ENCODE results near the gene ANKRD11.

ANKRD11 gene

DNA sequence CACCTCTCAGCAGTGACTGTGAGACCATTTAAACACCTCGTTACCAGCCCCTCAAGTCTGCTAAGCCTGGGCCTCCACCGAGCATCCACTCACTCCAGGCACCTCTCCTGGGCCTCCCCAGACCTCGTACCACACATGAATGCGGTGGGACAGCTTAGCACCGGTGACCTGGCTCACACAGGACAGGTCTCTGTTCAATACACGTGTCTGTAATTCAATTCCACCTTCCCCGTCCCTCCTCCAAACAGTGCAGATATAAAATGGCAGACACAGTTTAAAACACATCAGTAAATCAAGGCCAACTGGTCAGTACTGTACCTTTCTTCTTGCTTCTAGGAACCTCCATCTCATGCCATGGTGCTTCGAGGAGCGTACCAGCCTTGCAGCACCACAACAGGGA is 199.0 kb downstream of the ANKRD11 start:
- TF ChIP-seq FOXP2 (optimal IDR thresholded peaks at IDR 0.05; ENCODE audit: borderline replicate concordance, extremely low read depth, extremely low read length, insufficient read depth) (no peak), SIN3A (IDR thresholded peaks at IDR 0.05; ENCODE audit: borderline replicate concordance, insufficient read depth, low read length) (no peak), POLR2AphosphoS5 (IDR thresholded peaks at IDR 0.05; ENCODE audit: low read depth, low read length) (no peak), TAF1 (IDR thresholded peaks at IDR 0.05; ENCODE audit: borderline replicate concordance, insufficient read depth, low read length) (no peak)
- TF ChIP-seq, protein P1, sequence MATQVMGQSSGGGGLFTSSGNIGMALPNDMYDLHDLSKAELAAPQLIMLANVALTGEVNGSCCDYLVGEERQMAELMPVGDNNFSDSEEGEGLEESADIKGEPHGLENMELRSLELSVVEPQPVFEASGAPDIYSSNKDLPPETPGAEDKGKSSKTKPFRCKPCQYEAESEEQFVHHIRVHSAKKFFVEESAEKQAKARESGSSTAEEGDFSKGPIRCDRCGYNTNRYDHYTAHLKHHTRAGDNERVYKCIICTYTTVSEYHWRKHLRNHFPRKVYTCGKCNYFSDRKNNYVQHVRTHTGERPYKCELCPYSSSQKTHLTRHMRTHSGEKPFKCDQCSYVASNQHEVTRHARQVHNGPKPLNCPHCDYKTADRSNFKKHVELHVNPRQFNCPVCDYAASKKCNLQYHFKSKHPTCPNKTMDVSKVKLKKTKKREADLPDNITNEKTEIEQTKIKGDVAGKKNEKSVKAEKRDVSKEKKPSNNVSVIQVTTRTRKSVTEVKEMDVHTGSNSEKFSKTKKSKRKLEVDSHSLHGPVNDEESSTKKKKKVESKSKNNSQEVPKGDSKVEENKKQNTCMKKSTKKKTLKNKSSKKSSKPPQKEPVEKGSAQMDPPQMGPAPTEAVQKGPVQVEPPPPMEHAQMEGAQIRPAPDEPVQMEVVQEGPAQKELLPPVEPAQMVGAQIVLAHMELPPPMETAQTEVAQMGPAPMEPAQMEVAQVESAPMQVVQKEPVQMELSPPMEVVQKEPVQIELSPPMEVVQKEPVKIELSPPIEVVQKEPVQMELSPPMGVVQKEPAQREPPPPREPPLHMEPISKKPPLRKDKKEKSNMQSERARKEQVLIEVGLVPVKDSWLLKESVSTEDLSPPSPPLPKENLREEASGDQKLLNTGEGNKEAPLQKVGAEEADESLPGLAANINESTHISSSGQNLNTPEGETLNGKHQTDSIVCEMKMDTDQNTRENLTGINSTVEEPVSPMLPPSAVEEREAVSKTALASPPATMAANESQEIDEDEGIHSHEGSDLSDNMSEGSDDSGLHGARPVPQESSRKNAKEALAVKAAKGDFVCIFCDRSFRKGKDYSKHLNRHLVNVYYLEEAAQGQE (IDR thresholded peaks at IDR 0.05; ENCODE audit: insufficient read depth in 1 of 2, low read depth in 2 of 2, low read length in 2 of 2), result no peak

DNA sequence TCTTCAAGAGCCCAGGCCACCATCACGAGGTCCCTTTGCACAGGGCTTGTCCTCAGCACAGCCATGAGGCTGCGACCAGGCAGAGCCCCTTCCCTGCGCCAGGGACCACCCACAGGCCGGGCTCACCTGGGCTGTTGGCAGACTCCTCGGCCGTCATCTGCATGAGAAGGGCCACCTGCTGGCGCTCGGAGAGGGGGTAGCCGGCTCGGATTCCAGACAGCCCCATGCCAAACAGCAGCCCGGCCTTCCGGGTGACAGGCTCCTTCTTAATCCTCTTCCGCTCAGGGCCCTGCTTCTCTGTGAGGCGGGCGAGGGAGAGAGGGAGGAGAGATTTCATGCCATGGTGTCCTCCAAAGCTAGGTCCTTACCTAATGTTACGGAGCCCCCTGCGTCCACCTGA is 199.5 kb downstream of the ANKRD11 start:
- no peak for TF ChIP-seq FOXP2 (optimal IDR thresholded peaks at IDR 0.05; ENCODE audit: borderline replicate concordance, extremely low read depth, extremely low read length, insufficient read depth)
- TF ChIP-seq, protein P1 (IDR thresholded peaks at IDR 0.05; ENCODE audit: insufficient read depth in 1 of 2, low read depth in 2 of 2, low read length in 2 of 2), result no peak
- TF ChIP-seq POLR2AphosphoS5 (IDR thresholded peaks at IDR 0.05; ENCODE audit: low read depth, low read length), result no peak
- no peak for TF ChIP-seq TAF1 (IDR thresholded peaks at IDR 0.05; ENCODE audit: borderline replicate concordance, insufficient read depth, low read length)
- no peak for TF ChIP-seq SIN3A (IDR thresholded peaks at IDR 0.05; ENCODE audit: borderline replicate concordance, insufficient read depth, low read length)

DNA sequence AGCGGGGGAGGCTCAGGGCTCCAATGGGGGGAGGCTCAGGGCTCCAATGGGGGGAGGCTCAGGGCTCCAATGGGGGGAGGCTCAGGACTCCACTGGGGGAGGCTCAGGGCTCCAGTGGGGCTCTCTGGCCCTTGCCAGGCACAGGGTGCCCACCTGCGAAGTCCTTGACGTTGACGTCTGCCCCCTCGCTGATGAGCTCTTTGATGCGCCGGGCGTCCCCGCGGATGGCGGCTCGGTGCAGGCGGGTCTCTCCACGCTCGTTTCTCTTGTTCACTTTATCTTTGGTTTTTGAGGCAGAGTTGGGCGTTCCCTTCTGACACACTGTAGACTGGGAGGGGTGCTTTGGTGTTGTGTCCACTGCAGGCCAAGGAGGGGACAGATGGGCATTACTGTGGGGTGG is 199.9 kb downstream of the ANKRD11 start:
- TF ChIP-seq SIN3A (IDR thresholded peaks at IDR 0.05; ENCODE audit: borderline replicate concordance, insufficient read depth, low read length) (no peak), TAF1 (IDR thresholded peaks at IDR 0.05; ENCODE audit: borderline replicate concordance, insufficient read depth, low read length) (no peak), FOXP2 (optimal IDR thresholded peaks at IDR 0.05; ENCODE audit: borderline replicate concordance, extremely low read depth, extremely low read length, insufficient read depth) (no peak), POLR2AphosphoS5 (IDR thresholded peaks at IDR 0.05; ENCODE audit: low read depth, low read length) (no peak)
- TF ChIP-seq, protein P1 (IDR thresholded peaks at IDR 0.05; ENCODE audit: insufficient read depth in 1 of 2, low read depth in 2 of 2, low read length in 2 of 2), result no peak

DNA sequence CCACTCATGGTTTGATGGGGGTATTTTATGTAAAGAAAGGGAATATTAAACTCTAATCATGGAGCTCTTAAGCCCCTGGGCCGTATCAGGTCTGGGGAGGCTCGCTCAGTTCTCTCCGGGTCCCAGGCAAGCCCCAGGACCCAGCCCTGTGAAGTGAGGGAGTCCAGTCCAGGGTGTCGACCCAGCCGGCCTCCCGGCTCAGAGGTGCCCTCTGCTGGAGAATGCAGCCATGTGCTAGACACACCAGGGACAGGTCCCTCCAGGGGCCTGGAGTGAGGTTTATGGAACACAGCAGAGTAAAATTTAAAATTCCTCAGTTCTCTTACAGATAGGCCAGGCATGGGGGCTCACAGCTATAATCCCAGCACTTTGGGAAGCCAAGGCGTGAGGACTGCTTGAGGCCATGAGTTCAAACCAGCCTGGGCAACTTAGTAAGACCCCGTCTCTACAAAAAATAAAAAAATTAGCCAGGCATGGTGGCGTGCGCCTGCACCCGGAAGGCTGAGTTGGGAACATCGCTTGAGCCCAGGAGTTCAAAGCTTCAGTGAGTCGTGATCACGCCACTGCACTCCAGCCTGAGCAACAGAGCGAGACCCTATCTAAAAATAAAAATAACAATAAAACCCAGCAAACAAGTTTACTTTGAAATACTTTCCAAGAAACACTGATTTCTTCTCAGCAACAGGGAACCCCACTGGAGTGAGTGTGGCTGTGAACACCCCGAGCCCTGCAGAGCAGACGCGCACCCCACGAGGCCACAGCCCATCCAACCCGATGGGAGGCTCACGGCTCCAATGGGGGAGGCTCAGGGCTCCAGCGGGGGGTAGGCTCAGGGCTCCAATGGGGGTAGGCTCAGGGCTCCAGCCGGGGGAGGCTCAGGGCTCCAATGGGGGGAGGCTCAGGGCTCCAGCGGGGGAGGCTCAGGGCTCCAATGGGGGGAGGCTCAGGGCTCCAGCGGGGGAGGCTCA is 200.6 kb downstream of the ANKRD11 start:
- TF ChIP-seq POLR2AphosphoS5 (IDR thresholded peaks at IDR 0.05; ENCODE audit: low read depth, low read length) (no peak), FOXP2 (optimal IDR thresholded peaks at IDR 0.05; ENCODE audit: borderline replicate concordance, extremely low read depth, extremely low read length, insufficient read depth) (no peak), SIN3A (IDR thresholded peaks at IDR 0.05; ENCODE audit: borderline replicate concordance, insufficient read depth, low read length) (no peak), TAF1 (IDR thresholded peaks at IDR 0.05; ENCODE audit: borderline replicate concordance, insufficient read depth, low read length) (no peak)
- TF ChIP-seq, protein P1 (IDR thresholded peaks at IDR 0.05; ENCODE audit: insufficient read depth in 1 of 2, low read depth in 2 of 2, low read length in 2 of 2), result no peak
